Sciatic nerve (tissue), 2 donors: ENCODE results near the gene TSPOAP1. TPM values are rescaled to one million over a fixed set of nuclear protein-coding genes. Genes with fewer than 3 reads are reported as not detected.

Source experiments
- ATAC-seq: fragments of 200-7000 bp; cut with Tn5 transposase; one replicate; pipeline ENCODE4 v1.9.1; 2020; ENCODE audit warnings: mild to moderate bottlenecking, moderate library complexity
- DNase-seq: peaks from one replicate; pipeline ENCODE4 v3.0.0-alpha.2; 2020; ENCODE audit warnings: low spot score
- intact Hi-C: fragments of 100-400 bp; cut with DNase I; formaldehyde crosslinking; loops from one replicate; pipeline ENCODE4 v1.14.2; 2022
- total RNA-seq: library from RNA; stranded (reverse); fragmentation: NEBNext Ultra II Directional; extraction: Animal tissue kit (Norgen Biotek cat#: 25700); gene quantifications from one replicate; pipeline ENCODE4 v1.2.1, GENCODE V29; 2021
- donor health status: DM: no; HTN: no; CAD: no.
- donor health status: DM: no; HTN: no; CAD: no.

The TSPOAP1 gene
- total RNA-seq, 1 donor from 2014 or later, result 17.8 TPM

DNA sequence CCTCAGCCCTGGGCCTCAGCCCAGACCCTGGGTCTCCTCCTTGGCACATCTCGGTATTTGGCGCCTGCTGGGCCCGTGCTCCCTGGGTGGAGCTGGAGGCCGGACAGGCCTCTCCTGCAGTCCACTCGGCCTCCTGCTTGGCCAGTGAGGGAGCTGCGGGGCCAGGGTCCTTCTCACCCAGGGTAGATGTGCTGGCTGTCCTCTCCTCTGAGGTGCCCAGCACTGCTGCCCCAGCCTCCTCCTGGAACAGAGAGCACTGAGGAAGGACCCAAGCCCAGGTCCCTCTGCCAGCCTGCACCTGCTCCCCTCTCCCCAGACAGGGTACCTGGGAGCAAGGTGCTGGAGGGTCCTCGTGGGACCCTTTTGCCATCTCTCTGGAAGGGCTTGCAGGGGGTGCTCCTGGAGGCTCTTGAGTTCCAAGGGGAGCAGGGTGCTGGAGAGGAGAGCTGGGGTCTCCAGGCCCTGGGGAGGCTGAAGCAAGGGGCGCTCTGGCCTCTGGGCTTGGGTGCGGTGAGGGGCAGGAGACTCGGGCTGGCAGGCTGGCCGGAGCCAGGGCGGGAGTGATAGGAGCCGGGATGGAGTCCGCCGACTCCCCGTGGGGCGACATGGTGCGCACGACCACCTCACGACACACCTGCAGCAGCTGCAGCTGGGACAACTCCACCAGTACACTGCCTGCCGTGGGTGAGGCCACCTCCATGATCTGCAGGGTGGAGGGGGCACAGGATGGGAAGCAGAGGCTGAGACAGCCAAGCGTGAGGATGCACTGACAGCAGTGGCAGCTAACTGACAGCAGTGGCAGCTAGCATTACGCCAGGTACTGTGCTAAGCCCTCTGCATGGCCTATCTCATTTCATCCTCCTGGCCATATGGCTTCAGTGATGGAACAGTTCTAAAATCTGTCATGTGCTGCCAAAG, 17.8 kb downstream of the TSPOAP1 start:
- DNase-seq (peak; percentile 39), ATAC-seq (no peak)
- intact Hi-C loops, result no loop called here

DNA sequence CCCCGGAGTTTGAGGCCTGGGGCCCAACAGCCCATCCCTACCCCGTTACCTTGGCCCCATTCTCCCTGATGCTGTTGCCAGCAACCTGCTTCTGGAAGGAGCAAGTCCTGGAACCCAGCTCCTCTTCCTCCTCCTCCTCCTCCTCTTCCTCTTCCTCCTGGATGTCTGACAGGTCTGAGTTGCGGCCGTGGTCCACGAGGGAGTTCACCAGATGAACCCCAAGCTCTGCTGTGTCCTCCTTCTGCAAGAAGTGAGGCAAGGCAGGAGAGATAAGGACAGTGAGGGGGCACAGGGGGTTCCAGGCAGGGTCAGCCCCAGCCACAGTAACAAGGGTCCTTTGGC, 18.7 kb downstream of the TSPOAP1 start:
- DNase-seq (no peak), ATAC-seq (no peak)
- intact Hi-C loops, result no loop called here

DNA sequence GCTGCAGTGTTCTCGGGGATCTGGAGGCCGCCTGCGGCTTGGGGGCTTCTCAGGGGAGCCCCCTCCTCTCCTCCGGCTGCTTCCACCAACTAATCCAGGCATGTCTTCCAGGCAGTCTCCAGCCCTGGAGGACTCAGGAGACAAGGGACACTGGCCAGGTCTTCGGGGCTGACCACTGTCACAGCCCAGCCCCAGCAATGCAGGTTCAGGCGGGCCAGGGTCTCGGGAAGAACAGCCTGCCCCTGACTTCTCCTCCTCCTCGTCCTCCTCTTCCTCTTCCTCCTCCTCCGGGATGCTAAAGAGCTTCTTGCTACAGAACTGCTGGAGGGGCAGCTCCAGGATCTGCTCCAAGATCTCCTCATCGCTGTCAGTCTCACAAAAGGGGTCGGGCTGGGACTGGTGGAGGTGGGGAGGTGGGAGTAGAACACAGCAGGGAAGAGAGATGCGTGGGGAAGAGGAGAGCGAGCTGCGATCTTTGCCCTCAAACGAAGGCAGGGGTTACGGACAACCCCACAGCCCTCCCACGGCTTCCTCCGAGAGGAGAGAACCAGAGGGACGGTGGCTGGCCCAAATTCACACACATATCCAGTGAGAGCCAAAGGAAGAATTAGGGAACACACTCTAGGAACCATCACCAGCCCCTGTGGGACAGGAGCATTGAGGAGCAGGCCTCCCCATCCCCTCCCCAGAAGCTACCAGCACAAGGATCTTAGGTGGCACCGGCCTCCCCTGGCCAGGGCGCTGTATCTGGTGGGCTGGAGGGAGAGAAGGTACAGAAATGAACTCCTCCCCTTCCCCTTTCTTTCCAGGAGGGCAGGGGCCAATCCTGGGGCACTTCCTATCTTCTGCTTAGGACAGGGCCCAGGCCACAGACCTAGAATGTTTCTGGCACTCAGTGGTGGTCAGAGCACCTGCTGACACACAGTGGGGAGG, 19.3 kb downstream of the TSPOAP1 start:
- DNase-seq (peak; percentile 38), ATAC-seq (no peak)
- intact Hi-C loops, result no loop called here

DNA sequence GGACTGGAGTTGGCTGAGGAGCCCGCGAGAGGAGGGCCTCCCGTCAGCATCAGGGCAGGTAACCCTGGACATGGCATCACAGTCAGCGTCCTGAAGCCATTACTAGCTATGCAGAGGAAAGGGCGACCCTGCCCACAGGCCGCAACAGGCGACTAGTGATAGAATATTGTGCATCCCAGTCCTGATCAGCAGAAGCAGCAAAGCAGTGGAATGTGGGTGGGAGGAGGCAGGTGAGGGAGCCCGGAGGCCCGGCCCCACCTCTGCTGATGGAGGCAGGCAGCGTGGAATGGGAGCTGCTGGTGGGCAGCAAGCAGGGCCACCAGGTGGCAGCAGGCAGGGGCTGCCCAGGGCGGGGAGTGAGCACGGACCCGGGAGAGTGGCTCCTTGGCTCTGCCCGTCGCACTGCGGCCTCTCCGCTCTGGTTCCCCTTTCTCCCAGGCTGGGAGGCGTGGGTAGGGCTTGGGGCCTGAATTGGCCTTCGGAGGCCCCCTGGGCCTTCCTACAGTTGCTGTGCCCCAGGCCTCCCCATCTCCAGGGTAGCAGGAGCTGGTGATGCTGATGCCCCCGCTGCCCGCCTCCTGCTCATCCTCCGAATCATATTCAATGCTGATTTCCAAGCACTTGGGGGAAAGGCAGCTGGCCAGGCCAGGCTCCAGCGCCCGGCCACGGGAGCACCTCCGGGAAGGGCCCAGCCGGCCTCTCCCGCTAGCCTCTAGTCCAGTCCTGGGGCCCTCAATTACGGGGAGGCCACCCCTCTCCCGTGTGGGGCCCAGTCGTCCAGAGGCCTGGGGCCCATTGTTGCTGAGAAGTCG, 20.2 kb downstream of the TSPOAP1 start:
- no peak for ATAC-seq
- intact Hi-C loops, result no loop called here
- DNase-seq, result peak; percentile 48

DNA sequence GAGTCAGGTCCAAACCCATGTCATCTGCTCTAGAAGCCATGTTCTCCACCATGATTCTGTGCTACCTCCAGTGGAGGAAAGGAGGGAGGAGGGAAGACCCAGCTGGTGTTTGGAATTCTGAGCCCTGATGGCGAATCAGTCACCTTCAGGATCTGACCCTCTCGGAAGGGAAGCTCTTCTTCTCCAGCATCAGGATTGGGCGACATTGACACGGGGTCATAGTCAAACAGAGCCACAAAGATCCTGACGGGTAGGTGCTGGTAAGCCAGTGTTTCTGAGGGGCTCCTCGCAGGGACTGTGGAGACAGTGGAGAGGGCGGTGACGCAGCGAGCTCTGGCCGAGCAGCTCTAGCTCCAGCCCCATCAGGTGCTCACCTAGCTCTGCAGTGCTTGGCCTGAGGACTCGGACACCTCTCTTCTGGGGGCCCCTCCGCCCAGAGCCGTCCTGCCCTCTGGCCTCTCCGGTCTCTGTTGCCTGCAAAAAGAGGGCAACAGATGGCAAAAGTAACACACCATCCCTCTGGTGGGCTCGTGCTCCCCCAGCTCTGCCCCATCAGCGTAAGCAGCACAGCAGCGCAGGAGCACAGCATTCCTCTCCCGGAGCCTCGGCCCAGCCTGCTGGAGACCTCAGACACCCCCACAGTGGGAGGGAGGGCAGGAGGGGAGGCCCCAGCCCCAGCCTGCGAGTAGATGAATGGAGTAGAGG, 21.0 kb downstream of the TSPOAP1 start:
- ATAC-seq (no peak), DNase-seq (peak; percentile 31)
- intact Hi-C loops, result no loop called here

DNA sequence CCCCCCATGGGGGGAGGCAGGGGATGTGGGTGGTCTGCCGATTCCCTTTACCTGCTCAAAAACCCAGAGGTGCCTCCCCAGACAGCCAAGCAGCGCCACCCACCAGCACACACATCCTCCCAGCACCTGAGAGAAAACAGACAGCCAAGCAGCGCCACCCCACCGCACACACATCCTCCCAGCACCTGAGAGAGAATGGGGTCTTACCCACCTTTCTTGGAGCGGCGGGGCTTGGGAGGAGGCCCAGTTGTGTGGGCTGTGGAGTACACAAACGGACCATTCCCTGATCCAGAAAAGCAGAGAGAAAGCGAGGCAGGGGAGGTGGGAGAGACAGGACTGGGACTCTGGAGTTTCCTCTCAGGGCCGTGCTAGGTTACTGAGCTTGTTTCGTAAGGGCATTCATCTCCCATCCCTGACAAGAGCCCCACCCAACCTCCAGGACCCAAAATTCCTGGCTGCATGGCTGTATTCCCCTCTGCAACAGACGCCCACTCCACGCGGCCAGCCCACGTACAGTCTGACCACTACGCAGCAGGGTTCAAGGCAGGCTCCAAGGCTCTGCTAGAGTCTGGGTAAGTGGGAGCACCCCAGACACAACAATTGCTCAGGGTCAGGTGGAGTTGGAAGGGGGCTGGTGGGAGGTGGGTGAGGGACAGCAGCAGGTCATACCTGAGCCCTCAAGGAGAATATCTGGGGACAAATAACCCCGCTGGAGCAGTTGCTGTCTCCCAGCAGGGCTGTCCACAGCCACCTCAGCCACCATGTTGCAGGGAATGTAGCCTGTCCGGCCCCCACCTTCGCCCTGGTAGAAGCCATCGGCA, 22.3 kb downstream of the TSPOAP1 start:
- intact Hi-C loops, result no loop called here

DNA sequence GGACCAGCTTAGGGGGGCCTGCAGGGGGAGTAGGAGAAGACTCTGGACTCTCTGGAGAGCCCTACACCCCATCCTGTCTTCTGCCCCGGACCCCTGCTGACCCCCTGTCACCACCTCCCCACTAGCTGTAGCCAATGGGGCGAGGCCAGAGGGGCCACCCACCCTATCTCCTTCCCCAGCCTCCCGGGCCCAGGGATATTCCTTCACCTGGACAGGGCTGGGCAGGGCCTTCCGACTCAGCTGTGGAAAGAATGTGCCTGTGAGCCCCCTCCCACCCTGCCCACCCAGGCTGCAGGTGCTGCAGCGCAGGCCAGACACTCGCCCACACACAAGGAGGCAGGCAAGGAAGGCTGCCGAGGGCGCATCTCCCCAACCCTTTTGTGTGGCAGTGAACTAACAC, 23.0 kb downstream of the TSPOAP1 start:
- ATAC-seq (no peak), DNase-seq (no peak)
- intact Hi-C loops, result no loop called here

More for the DNA sequence above, 22.3 kb downstream of the TSPOAP1 start:
- no peak for DNase-seq
- no peak for ATAC-seq

DNA sequence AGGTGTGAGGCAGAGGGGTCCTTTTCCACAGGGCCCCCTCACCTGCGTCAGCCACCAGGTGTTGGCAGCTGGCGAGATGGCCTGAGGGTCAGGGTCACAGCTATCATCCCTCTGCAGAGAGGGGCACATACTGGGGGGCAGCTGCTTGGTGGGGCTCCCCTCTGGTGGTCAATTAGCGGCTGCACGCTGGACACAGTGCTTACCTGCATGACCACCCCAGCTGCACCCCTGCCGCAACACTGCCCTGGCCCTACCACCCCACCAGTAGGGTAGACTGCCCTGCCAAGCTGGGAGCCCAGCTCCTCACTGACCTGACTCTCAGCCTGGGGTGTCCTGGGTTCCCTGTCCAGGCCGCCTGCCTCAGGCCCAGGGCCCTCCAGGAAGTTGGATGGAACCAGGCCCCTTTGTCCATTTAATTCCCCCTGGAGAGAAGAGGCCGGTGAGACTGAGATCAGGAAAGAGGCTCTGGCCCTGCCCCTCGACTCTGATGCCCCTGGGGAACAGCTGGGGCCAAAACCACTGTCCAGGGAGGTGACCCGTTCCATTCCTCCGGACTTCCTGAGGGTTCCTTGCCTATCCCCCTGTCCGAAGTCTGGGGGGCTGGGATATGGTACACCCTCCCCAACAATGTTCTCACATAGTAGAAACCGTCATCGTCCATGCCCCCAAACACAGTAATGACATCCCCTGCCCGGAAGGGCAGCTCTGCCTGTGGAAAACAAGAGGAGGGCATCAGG, 23.7 kb downstream of the TSPOAP1 start:
- intact Hi-C loops, result no loop called here
- no peak for ATAC-seq
- DNase-seq, result no peak

DNA sequence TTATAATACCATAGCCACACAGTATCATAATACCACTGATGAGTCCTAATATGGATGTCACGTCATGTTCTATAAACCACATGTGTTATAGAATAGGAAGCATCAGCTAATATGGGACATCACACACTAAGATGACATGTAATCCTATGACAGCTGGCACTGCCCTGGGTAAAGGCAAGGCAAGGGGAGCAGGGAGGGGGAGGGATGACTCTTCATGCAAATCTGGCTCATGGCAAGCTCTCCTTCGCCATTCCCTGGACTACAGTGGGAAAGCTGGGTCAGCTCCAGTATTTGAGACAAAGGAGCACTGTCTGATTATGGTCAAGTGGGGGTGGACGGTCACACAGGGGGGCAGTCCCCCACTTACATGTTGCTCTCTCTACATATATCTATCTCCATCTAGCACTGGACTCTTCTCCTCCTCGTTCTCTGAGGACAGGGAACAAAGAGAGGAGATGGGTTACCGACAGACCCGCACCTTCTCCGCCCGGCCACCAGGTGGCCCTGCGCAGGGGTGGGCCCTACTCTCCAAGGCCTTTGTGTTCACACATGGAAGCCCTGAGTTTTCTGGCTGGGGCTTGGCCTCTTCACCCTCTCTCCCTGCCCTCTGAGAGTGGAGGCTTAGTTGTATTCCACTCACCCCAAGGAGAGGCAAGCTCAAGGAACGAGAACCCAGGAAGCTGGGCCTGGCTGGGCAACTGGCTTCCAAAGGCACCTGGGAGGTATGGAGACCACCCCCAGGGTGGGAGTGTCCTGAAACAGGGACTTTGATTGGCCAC, 24.4 kb downstream of the TSPOAP1 start:
- DNase-seq (no peak), ATAC-seq (peak; percentile 45)
- intact Hi-C loops, result no loop called here

DNA sequence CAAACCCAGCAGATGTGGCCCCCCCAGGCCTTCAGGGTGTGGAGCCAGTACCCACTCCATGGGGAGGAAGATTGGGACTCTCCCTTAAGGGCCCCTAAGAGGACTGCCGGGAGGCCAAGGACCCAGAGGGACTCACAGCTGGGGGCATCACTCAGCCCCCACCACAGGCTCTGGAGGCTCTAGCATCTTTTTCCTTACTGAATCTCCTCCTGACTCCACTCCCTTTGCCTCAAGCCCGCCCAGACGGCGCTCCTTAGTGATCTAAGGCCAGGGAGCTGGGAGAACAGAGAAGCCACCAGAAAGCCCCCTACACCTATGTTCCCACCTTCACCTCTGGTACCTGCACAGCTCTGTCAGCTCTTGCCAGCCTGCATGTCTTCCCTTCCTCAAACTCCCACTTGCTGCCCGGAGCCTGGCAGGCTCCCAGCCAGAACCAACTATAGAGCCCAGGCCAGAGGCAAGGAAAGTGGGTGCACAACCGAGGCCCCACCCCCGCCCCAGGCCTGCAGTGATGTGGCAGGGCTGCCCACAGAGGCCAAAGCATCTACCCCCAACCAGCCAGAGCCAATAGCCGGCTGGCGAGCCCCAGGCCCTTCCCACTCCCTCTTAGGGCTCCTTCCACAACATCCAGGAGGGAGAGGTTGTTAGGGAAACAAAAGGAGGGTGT, 25.5 kb downstream of the TSPOAP1 start:
- ATAC-seq (no peak), DNase-seq (no peak)
- intact Hi-C loops, result no loop called here

DNA sequence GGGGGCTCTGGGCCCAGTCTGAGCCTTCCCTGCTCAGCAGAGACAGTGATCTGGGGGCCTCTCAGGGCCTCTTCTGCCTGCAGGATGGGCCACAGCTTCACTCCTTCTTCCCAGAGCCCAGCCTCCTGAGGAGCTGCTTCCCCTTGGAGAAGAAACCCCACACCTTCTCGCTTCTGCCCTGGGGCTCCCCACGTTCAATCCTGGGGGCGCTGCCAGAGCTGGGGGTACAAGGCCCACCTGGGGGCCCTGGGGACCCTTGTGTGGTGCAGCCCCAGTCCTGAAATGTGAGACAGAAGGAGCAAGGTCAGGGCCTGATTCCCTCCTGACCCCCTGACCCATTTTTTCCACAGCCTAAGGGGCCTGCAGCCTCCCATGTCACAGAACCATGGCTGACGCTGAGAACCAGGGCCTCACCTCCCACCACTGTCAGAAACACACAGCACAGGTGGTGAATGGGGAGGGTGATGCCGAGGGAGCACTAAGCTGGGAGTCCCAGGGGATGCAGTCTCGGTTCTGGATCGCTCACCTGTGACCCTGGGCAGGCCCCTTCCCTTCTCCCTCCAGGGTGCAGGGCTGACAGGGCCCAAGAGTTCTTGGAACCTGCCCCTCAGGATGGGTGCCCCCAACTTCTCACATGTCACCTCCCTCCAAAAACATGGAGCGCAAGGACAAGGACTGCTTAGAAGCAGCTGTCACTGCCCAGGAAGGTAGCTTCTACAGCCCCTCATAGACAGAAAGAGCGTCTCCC, 26.2 kb downstream of the TSPOAP1 start:
- ATAC-seq (no peak), DNase-seq (no peak)
- intact Hi-C loops, result no loop called here

DNA sequence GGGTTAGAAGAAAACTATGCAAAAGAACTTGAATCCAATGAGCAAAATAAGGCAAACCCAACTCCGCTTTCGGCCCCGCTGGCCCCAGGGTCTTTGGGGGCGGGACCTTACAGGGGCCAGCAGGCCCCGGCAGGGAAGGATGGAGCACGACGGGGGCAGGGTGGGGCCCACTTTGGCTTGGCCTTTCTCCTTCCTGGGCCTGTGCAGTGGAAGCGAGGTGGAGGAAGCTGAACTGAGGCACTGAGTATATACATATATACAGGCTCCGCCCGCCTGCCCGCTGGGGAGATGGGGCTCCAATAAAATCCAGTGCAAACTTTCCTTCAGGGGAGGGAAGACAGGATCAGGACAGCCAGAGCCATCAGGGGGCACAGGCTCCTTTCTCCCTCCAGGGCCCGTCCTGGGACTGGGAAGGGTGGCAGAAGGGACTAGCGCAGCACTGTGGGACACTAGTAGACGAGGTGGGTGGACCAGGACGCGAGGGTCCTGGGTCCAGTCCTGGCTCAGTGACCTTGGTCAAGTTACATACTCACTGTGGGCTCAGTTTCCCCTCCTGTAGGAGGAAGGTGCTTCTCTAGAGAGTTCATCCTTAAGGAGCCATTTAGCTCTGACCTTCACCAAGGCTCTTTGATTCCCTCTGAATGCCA, 27.0 kb downstream of the TSPOAP1 start:
- intact Hi-C loops, result no loop called here
- ATAC-seq (no peak), DNase-seq (no peak)

DNA sequence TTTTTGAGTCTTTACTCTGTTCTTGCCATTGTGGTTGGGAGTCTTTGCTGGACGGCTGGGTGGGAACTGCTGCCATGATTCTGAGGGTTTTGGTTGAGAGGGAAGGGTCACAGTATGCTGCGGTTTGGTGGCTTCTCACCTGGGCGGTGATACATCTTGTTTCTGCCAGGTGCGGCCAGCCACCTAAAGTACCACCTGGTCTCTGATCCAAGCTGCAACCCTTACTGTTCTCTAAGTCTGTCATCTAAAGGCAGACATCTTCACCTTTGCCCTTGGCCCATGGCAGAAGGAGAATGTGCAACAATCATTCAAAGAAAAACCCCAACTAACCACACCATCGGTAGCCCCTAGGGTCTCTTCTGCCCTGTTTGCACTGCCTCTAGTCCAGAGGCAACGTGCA, 28.3 kb downstream of the TSPOAP1 start:
- DNase-seq, result no peak
- intact Hi-C loops, result no loop called here
- no peak for ATAC-seq

DNA sequence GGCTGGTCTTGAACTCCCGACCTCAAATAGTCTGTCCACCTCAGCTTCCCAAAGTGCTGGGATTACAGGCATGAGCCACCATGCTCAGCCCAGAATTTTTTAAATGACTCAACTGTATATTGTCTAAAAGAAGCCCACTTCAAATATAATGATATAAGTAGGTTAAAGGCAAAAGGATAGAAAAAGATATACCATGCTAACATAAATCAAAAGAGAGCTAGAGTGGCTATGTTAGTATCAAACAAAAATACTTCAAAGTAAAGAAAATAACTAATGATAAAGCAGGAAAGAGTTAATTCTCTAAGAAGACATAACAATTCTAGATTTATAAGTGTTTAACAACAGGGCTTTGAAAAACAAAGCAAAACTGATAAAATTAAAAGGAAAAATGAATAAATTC, 34.6 kb downstream of the TSPOAP1 start:
- ATAC-seq, result no peak
- DNase-seq, result no peak
- intact Hi-C loops, result no loop called here

DNA sequence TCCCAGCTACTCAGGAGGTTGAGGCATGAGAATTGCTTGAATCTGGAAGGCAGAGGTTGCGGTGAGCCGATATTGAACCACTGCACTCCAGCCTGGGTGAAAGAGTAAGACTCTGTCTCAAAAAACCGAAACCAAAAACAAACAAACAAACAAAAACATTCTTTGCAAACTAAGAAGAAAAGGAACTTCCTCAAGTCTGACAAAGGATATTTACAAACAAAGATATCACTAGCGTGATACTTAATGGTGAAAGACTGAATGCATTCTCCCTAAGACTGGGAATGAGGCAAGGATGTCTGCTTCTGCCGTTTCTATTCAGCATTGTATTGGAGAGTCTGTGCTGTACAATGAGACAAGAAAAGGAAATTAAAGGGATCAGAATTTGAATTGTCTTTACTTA, 37.3 kb downstream of the TSPOAP1 start:
- ATAC-seq (no peak), DNase-seq (no peak)
- intact Hi-C loops, result no loop called here
